HepG2 (cell line): ENCODE measurements around the gene RRBP1. TPM values are rescaled to one million over a fixed set of nuclear protein-coding genes. Genes with fewer than 3 reads are reported as not detected.

Source experiments
- CEBPG ChIP-seq: IDR thresholded peaks from 2 replicates; pipeline ENCODE4 v1.6.1; 2016
- DPF2 ChIP-seq: sonication (generic); formaldehyde crosslinking; IDR thresholded peaks from 2 replicates; pipeline ENCODE4 v1.4.0; 2020; ENCODE audit warnings: mild to moderate bottlenecking, low read depth, missing genetic modification reagents, borderline replicate concordance
- FOXC1 ChIP-seq: sonication (generic); formaldehyde crosslinking; IDR thresholded peaks from 2 replicates; pipeline ENCODE4 v1.8.0; 2022; ENCODE audit warnings: mild to moderate bottlenecking, missing genetic modification reagents, borderline replicate concordance
- HINFP ChIP-seq: sonication (generic); formaldehyde crosslinking; IDR thresholded peaks from 2 replicates; pipeline ENCODE4 v1.4.0; 2020; ENCODE audit warnings: low read depth, mild to moderate bottlenecking, missing genetic modification reagents
- HNRNPLL ChIP-seq: fragments of 200-400 bp; formaldehyde crosslinking; IDR thresholded peaks from 2 replicates; pipeline ENCODE4 v1.6.1; 2017; ENCODE audit warnings: mild to moderate bottlenecking, low read depth, low read length; ENCODE audit not compliant: poor library complexity, severe bottlenecking
- HOXA3 ChIP-seq: sonication (generic); formaldehyde crosslinking; IDR thresholded peaks from 2 replicates; pipeline ENCODE4 v1.5.0; 2020; ENCODE audit warnings: missing genetic modification reagents
- KDM4B ChIP-seq: sonication (generic); formaldehyde crosslinking; IDR thresholded peaks from 2 replicates; pipeline ENCODE4 v1.4.0; 2020; ENCODE audit warnings: missing genetic modification reagents
- MED1 ChIP-seq: sonication (generic); formaldehyde crosslinking; IDR thresholded peaks from 2 replicates; pipeline ENCODE4 v1.4.0; 2020; ENCODE audit warnings: missing genetic modification reagents
- MTF1 ChIP-seq: sonication (generic); formaldehyde crosslinking; IDR thresholded peaks from 2 replicates; pipeline ENCODE4 v1.5.0; 2020; ENCODE audit warnings: missing genetic modification reagents
- NFIC ChIP-seq: IDR thresholded peaks from 2 replicates; pipeline ENCODE4 v1.6.1; 2012; ENCODE audit warnings: mild to moderate bottlenecking, low read length, inconsistent platforms
- NR2F2 ChIP-seq: IDR thresholded peaks from 2 replicates; pipeline ENCODE4 v1.6.1; 2012; ENCODE audit warnings: low read depth, inconsistent platforms, borderline replicate concordance
- PAF1 ChIP-seq: IDR thresholded peaks from 2 replicates; pipeline ENCODE4 v1.6.1; 2016; ENCODE audit warnings: missing genetic modification reagents, missing compliant biosample characterization
- POLR2A ChIP-seq, 2 experiments: IDR thresholded peaks; 2 replicates each; pipeline ENCODE4 v1.6.1; 2011; ENCODE audit warnings: low read depth in 2 of 2, low read length in 2 of 2, mild to moderate bottlenecking in 1 of 2, moderate library complexity in 1 of 2; ENCODE audit not compliant: insufficient read depth in 1 of 2
- SKIL ChIP-seq: sonication (generic); formaldehyde crosslinking; IDR thresholded peaks from 2 replicates; pipeline ENCODE4 v1.8.0; 2022; ENCODE audit warnings: missing genetic modification reagents, mild to moderate bottlenecking, moderate library complexity, borderline replicate concordance
- TFE3 ChIP-seq: IDR thresholded peaks from 2 replicates; pipeline ENCODE4 v1.6.1; 2016
- ZFX ChIP-seq: sonication (generic); formaldehyde crosslinking; IDR thresholded peaks from 2 replicates; pipeline ENCODE4 v1.4.0; 2020; ENCODE audit warnings: mild to moderate bottlenecking, low read depth, missing genetic modification reagents, moderate library complexity
- ZNF225 ChIP-seq: sonication (generic); formaldehyde crosslinking; IDR thresholded peaks from 2 replicates; pipeline ENCODE4 v1.4.0; 2020; ENCODE audit warnings: mild to moderate bottlenecking, missing genetic modification reagents
- ZNF24 ChIP-seq: fragments of 450-650 bp; IDR thresholded peaks from 2 replicates; pipeline ENCODE4 v1.6.1; 2017; ENCODE audit warnings: antibody characterized with exemption, mild to moderate bottlenecking
- ZNF3 ChIP-seq: IDR thresholded peaks from 2 replicates; pipeline ENCODE4 v1.7.0; 2017; ENCODE audit warnings: inconsistent platforms
- ZNF317 ChIP-seq: sonication (generic); formaldehyde crosslinking; IDR thresholded peaks from 2 replicates; pipeline ENCODE4 v1.5.0; 2020; ENCODE audit warnings: mild to moderate bottlenecking, missing genetic modification reagents
- ZNF331 ChIP-seq: sonication (generic); formaldehyde crosslinking; IDR thresholded peaks from 2 replicates; pipeline ENCODE4 v1.4.0; 2020; ENCODE audit warnings: missing genetic modification reagents
- ZNF354B ChIP-seq: sonication (generic); formaldehyde crosslinking; IDR thresholded peaks from 2 replicates; pipeline ENCODE4 v1.8.0; 2022; ENCODE audit warnings: mild to moderate bottlenecking, missing genetic modification reagents
- ZNF614 ChIP-seq: IDR thresholded peaks from 2 replicates; pipeline ENCODE4 v1.6.1; 2018; ENCODE audit warnings: missing biosample characterization, missing genetic modification reagents, inconsistent platforms, borderline replicate concordance
- ZNF674 ChIP-seq: sonication (generic); formaldehyde crosslinking; IDR thresholded peaks from 2 replicates; pipeline ENCODE4 v1.5.0; 2020; ENCODE audit warnings: low read depth, mild to moderate bottlenecking, missing genetic modification reagents
- ZNF83 ChIP-seq: sonication (generic); formaldehyde crosslinking; IDR thresholded peaks from 2 replicates; pipeline ENCODE4 v1.4.0; 2020; ENCODE audit warnings: missing genetic modification reagents, mild to moderate bottlenecking, borderline replicate concordance
- polyA plus RNA-seq, 8 experiments: library from polyadenylated mRNA; depleted of rRNA in 3 of 8; stranded (reverse) in 7 of 8; unstranded in 1 of 8; fragments of >200 nt; fragmentation: Illumina TruSeq in 4 of 8; extraction: Trizol in 4 of 8; gene quantifications; 2 replicates each; pipeline versions ENCODE4 v1.2.1 to v1.2.3, GENCODE V29; 2011 to 2016; ENCODE audit warnings: low read depth in 4 of 8, missing spikeins in 1 of 8, mixed read lengths in 1 of 8; ENCODE audit not compliant: insufficient read depth in 1 of 8
- total RNA-seq, 5 experiments: library from RNA; depleted of rRNA; stranded (reverse); fragments of >200 nt; fragmentation: Illumina TruSeq; extraction: Trizol; gene quantifications; 2 replicates each; pipeline ENCODE4 v1.2.3, GENCODE V29; 2016; ENCODE audit warnings: low read depth in 1 of 5

The RRBP1 gene
- total and polyA plus RNA-seq, 2 of the 13 experiments (the other 11 are each of a cell fraction or from before 2014, with no cell fraction given), result 150 to 222 TPM

- no peak for TF ChIP-seq ZNF317 (CRISPR knock-in tag)
- TF ChIP-seq MED1 (CRISPR knock-in tag), result 0 out of 2 replicates have a peak, but pooled peaks have one; percentile 36
- no peak for TF ChIP-seq FOXC1 (CRISPR knock-in tag)
- no peak for TF ChIP-seq ZNF83 (CRISPR knock-in tag)
- TF ChIP-seq ZNF3, result no peak
- TF ChIP-seq KDM4B, result no peak
- no peak for TF ChIP-seq TFE3 (CRISPR knock-in tag)
- TF ChIP-seq NFIC, result no peak
- TF ChIP-seq ZNF614 (CRISPR knock-in tag), result 0 out of 2 replicates have a peak, but pooled peaks have one; percentile 42
- peak; percentile 40; the same call in 1 of the 2 replicates for TF ChIP-seq SKIL (CRISPR knock-in tag)
- no peak for TF ChIP-seq MTF1 (CRISPR knock-in tag)
- peak; percentile 12; the same call in 1 of the 2 replicates for TF ChIP-seq NR2F2
- TF ChIP-seq CEBPG (CRISPR knock-in tag), result 0 out of 2 replicates have a peak, but pooled peaks have one; percentile 12
- TF ChIP-seq HNRNPLL, result no peak
- no peak for TF ChIP-seq ZNF354B (CRISPR knock-in tag)
- no peak for TF ChIP-seq ZNF225
- 0 out of 2 replicates have a peak, but pooled peaks have one; percentile 53 for TF ChIP-seq HOXA3 (CRISPR knock-in tag)
- no peak for TF ChIP-seq ZNF674
- TF ChIP-seq PAF1 (CRISPR knock-in tag), result peak; percentile 58; the same call in 1 of the 2 replicates
- TF ChIP-seq HINFP (CRISPR knock-in tag), result no peak
- peak; percentile 61; the same call in 1 of the 2 replicates for TF ChIP-seq ZFX (CRISPR knock-in tag)
- TF ChIP-seq POLR2A (IDR thresholded peaks at IDR 0.05; ENCODE audit: insufficient read depth in 1 of 2, low read depth in 2 of 2, low read length in 2 of 2), result peak in 1 of 2 experiments; percentile 14; a peak in 2 of 4 replicates
- no peak for TF ChIP-seq DPF2
- TF ChIP-seq ZNF331 (CRISPR knock-in tag), result 0 out of 2 replicates have a peak, but pooled peaks have one; percentile 13
- no peak for TF ChIP-seq ZNF24
These were observed 35.7 kb downstream of the RRBP1 start (continued) for GRCh38 chr20:17646209-17646960.
